ENCODE results near the gene DNAJC2.
"Not testable (repeated sequence)": the region's sequence is repeated elsewhere in the genome, so short reads cannot be mapped to it uniquely, and the experiment has no call there.

The DNAJC2 gene

DNA sequence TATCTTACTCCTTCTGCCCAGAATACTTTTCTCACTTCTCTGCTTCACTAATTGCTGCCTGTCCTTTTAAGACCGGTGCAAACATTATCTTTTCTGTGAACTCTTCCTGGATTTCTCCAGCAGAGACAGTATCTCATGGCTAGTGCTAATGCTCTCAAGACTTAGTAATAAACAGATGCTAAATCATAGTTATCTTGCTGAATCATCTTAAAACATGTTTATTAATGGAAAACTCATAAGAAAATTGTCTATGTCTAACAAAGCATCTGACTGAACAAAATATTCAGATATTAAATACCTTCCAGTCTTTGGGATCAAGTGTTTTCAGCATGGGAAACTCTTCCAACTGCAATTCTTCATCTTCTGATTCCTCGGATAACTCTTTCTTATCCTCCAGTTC is 3.1 kb downstream of the DNAJC2 start:
- no peak for DNase-seq

DNA sequence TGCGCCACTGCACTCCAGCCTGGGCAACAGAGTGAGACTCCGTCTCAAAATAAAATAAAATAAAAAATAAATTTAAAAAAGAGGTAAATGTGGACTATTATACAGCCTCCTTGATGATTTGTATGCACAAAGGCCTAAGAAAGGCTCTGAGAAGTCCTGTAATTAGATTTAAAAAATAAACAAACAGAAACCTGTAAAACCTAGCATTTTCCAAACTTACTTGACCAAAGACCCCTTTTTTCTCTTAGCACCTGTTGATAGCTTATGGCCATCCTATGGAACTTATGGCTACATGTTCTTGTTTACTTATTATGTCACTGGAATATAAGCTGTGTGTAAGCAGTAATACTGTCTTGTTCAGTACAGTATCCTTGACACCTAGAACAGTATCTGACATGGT is 5.7 kb downstream of the DNAJC2 start:
- DNase-seq: no peak

DNA sequence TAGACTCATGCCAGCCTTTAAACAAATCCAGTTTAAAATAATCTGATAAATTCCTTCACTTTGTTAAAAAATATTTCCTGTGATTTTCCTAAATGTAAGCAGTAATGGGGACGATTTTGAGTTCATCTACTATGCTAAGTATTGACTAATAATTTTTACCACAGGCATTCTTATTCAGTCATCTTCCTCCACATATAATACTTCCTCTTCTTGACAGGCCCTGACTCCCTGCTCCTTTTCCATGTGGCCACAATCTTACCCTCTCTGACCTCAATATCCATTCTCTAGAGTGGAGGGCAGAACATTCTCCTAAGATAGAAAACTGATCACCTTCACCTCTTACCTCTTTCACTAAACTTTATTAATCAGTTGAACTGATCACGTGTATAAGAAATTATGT is 7.8 kb downstream of the DNAJC2 start:
- DNase-seq: no peak

DNA sequence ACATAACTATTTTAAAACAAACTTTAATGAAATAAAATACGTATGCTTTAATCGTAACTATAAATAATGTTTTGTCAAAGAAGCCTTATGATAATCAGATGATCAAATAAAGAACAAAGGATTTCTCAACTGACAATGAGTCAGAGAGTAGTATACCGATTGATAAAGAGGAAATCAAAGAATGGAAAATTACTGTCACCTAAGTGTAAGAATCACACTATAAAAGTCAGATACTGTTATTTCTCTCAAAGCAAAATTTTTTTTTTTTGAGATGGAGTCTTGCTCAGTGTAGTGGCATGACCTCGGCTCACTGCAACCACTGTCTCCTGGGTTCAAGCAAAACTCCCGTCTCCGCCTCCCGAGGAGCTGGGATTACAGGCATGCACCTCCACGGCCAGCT is 18.8 kb downstream of the DNAJC2 start:
- no peak for DNase-seq

DNA sequence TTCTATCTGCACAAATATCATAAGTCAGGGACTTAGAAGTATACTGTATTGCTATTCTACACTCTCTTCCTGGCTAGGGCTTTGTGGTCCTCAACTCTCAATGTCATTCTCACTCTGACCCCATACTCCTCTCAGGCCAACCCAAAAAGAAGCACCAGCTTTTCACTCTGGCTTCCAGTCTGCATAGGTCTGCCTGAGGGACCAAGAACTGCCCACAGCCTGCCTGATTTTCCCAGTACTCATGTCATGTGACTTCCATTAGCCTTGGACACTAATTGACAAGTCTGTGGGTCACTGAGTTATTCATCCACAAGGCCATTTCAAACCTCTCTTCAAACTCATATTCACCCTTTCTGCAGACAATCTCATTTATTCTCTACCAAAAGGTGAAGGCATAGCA is 27.6 kb downstream of the DNAJC2 start:
- no peak for DNase-seq

DNA sequence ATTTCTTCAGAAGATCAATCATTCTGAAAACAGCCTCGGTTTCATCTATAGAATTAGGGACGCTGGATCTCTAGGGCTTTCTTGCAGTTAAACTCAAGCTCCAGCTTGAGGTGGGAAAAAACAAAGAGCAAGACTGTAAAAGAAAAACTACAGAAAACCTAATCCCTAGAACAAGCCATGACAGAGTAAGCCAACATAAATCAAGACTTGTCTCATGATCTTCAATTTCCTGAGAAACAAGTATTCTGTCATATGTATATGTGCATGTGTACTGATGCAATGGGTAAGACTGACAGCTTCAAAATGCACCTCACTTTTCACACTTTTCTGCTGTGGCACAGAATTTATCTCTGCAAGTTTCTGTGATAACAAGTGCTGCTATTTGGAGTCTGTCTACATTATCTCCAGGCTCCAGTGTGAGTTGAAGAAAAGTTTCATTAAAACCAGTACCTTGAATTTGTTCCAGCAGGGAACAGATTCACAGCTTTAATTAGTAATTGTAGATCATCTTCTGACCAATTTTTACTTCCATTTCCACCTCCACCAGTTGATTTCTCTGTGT is 28.1 kb downstream of the DNAJC2 start:
- DNase-seq: no peak

DNA sequence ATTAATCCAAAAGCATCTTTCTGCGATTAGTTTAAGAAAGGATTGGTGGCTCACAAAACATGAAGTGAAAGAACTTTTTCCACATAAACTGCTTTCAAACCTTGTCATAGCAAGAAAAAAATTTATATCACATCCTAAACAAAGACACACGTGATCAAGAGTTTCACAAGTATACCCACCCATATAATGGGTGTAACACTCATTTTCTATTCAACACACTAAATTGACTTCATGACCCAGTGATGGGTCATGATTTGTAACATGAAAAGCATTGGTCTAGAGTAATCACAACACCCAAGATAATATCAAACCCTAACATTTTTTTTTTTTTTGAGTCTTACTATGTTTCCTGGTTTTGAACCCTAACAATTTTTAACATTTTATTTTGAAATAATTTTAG is 29.7 kb downstream of the DNAJC2 start:
- no peak for DNase-seq

DNA sequence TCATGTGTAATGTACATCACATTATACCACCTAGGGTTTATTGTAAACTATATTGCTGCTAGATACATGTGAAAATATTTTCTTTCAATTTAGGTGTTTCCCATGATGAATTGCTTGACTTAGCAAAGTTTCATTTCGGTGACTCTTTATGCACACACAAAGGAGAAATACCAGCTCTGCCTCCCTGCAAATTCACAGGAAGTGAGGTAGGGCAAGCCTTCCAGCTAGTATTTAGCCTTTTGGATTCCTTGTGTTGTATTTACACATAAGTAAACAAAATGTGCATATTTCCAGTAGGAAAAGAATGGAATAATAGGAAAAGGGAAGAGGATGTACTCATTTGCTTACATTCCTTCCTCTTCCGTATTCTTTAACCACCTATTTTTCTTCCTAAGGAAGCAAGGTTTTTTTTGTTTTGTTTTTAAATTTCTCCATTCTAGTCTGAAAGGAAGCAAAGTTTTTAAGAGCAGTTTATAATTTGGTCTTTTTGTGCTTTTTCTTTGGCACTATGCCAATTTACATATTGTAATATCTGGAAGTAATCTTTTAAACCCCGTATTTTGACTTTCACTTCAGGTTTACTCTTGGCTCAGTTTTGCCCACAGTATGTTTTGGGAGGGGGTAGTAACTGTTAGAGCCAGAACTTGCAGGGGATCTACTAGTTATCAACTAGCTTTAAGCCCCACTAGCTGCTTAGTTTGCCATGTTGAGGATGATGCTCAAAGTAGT is 36.9 kb downstream of the DNAJC2 start:
- DNase-seq: no peak

DNA sequence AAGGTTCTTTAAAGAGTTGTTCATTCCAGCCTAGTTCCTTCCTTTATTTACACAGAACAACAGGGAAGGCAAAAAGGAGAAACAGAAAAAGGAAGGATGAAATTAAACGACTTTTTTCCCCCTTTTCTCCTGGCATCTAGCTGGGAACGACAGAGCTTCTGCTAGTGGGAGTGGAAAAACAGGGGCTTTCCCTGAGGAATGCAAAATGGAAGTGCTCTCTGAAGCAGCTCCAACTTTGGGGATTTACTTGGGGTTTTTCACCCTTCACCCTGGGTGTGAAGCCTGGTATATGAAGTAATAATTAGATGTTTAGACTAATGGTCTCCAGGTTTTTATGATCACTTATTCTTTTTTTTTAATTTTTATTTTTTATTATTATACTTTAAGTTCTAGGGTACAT is 43.1 kb downstream of the DNAJC2 start:
- DNase-seq: no peak

DNA sequence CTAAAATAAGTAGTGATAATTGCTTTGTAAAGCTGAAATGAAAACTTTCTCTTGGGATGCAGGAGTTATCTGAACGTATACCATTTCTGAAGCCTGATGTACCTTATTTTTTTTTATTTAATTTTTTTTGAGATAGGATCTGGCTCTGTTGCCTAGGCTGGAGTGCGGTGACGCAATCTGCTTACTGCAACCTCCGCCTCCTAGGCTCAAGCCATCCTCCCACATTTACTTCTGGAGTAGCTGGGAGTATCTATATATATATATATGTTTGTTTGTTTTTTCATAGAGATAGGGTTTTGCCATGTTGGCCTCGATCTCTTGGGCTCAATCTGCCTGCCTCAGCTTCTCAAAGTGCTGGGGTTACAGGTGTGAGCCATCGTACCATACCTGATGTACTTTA is 44.9 kb downstream of the DNAJC2 start:
- DNase-seq: no peak

DNA sequence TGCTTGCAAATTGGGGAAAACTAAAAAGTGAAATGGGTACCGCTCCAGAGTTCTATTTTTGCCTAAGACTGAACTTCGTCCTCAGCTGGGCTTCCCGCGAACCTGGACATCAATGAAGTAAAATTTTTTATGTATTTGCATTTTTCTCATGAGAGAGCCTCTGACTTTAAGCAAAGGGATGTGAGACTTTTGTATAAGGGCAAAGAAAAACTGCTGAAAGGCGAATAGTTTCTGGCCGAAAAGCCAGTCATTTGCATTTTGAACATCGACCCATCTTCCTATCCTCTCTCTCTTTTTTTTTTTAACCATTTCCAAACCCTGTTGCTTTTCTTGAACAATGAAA is 46.8 kb downstream of the DNAJC2 start:
- no peak for DNase-seq

DNA sequence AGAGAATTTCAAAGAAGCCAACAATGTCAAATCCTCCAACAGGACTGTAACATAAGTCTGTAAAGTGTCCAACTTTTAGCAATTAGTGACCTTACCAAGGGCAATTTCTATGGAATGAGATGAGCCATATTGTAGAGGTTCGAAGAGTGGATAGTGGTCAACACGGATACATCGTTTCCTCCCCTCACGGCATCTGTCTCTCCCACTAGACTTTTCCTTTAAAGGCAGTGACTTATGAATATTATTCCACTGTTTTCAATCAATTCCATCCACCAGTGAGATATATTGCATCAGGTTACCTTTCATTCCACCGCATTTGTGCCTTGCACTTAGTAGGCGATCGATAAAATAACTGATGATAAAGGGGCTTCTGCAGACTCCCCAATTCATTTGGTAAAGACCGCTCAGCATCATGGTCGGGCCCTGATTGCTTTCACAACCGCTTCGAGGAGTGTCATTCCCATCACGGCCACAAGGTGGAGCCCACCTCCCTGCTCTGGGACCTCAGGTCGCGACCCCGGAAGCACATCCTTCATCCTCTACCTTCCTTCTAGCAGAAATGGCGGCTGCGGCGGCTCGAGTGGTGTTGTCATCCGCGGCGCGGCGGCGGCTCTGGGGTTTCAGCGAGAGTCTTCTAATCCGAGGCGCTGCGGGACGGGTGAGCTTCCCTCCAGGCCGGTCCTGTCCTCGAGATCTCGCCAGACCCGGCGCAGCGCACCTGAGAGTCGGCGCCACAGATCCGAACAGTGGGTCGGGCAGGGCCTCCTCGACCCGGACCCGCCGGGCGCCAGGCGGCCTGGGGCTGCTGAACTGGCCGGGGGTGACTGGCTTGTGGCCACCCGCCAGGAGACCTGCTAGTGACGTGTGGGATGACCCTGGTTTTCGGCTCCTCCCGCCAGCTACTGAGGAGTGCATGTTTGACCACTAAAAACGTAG is 47.4 kb downstream of the DNAJC2 start, which contains the start of gene PMPCB:
TSS of gene PMPCB (plus strand) at position 535 of the 936 bp plus-strand sequence. CDS start at position 560, 25 bp downstream.
- DNase-seq: peak; percentile 90 to 91

DNA sequence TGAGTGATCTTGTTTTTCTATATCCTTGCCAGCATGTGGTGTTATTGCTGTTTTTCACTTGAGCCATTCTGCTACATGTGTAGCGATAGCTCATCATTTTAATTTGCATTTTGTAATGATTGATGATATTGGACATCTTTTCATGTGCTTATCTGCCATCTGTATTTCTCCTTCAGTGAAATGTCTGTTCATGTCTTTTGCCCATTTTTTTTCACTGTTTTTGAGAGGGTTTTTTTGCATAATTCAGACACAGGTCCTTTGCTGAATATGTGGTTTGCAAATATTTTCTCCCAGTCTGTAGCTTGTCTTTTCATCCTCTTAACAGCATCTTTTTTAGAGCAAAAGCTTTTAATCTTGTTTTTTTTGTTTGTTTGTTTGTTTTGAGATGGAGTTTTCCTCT is 51.0 kb downstream of the DNAJC2 start:
- DNase-seq: no peak

DNA sequence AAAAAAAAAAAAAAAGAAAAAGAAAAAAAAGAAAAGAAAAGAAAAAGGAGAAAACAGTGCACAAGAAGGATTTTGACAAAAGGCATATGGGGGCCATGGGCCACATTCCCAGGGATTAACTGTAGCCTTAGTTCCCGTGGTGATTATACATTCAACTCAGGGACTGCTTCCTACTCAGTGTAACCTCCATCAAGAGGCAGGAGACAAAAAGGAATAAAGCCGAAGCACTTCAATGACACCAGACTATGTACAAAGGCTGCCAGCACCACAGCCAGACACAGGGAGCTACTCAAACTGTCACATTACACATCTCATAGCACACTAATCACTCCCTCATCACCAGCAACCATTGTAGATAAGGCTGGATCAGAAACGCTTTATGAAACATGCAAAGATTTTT is 52.4 kb downstream of the DNAJC2 start:
- DNase-seq: no peak

DNA sequence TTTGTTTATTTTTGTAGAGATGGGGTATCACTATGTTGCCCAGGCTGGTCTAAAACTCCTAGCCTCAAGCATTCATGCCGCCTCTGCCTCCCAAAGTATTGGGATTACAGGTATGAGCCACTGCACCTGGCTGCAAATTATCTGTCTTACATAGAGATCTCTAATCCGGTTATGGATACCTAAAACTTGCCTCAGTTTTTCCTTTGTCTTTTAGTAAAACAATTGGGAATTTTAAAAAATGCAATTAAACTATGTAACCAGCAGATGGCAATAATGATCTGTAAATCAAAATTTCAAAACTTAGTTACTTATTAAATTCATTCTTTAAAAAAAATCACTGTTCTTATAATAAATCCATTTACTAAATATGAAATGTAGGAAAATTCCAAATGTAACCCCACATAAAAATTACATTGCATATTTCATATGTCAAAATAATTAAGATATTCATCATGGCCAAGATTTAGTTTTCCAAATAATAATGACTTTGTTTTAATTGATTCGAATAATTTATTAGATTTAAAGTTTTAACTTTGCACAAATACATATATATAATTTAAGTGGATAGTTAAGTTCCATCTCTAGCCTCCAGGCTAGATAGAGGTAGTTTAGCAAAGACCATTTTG is 61.7 kb downstream of the DNAJC2 start:
- DNase-seq: not testable (repeated sequence)

DNA sequence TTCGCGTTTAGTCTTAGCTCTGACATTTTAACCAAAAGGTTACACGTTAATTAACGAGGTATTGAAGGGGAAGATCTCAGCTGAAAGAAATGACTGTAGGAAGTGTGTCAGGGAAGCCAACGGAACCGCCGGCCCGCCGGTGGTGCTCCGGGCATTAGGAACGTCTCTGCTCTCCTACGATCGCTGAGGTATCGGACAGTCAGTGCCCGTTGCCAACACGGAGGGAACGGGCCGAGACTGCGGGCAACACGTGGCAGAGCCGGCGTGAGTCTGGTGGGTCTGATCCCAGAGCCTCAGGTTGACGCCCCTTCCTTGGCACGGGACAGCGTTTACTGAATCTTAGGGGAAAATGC is 63.8 kb downstream of the DNAJC2 start:
- peak in 1 of 2 donors; percentile 15 for DNase-seq

DNA sequence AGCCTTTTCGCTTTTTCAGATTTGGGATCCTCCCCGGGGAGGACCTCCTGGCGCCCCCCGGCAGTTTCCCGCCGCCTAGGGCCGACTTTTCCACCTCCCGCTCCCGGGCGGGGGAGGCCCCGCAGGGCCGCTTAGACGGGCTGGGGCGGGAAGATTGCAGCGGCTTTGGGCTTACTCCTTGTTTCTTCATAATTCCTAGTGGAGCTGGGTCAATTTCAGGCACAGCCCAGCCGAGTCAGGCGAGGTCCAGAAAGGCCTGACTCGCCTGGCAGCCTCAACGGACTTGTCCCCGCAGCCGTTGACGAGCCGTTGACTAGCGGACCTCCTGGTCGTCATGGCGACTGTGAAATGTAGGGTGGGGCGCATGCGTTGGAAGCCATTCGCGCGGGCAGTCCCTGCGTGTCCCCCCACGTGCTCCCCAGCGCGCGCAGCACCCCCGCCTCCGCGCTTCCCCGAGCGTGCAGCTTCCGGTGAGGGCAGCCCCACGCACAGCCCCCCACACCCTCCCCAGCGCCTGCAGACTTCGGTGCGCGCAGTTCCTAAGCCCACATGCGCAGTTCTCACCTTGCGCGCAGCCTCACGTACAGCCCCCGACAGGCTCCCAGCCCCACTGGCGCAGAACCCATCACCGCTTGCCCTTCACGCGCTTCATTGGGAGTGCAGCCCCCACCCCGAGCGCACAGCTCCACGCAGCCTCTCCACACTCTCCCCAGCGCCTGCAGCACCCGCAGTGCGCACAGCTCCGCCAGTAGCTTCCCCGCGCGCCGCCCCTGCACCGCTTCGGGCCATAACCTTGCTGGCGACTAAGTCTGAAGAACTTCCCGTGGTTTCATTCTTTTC is 64.4 kb downstream of the DNAJC2 start:
- peak; percentile 69 to 70 for DNase-seq

DNA sequence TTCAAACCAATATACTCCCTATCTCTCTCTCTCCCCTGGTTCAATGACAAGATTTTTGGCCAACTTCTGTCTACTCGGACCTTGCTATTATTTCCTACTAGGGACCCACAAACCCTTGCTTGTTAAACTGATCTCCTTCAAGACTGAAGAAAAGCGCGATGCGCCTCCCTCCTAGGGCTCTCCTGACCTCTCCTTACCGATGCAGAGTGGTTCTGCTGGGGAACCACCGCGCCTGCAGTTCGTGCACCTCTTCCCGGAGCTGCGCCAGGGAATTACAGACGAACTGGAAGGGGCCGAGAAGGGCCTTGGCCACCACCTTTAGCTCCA is 65.0 kb downstream of the DNAJC2 start:
- DNase-seq: peak in 1 of 2 donors; percentile 14

DNA sequence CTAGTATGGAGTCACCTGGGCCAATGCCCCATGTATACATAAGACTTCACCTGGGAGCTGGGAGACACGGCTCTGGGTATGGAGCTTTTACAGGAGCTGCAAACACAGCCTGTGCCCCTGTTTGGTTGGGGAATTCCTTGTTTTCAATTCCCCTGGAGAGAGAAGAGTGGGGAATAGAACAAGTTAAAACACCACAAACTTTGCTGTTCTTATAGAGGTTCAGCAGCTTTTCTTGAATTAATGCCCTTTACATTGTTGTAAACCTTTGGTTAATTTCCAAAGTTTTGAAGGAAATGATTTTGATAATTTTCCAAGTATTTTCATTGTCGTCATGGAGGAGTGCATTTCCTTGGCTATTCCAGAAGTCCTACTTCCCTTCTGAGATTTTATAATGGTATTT is 66.4 kb downstream of the DNAJC2 start:
- DNase-seq: not testable (repeated sequence)

DNA sequence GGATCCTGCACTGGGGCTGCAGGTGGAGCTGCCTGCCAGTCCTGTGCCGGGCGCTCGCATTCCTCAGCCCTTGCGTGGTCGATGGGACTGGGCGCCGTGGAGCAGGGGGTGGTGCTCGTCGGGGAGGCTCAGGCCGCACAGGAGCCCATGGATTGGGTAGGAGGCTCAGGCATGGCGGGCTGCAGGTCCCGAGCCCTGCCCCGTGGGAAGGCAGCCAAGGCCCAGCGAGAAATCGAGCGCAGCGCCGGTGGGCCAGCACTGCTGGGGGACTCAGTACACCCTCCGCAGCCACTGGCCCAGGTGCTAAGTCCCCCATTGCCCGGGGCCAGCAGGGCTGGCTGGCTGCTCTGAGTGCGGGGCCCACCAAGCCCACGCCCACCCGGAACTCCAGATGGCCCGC is 69.7 kb downstream of the DNAJC2 start:
- DNase-seq: not testable (repeated sequence)

DNA sequence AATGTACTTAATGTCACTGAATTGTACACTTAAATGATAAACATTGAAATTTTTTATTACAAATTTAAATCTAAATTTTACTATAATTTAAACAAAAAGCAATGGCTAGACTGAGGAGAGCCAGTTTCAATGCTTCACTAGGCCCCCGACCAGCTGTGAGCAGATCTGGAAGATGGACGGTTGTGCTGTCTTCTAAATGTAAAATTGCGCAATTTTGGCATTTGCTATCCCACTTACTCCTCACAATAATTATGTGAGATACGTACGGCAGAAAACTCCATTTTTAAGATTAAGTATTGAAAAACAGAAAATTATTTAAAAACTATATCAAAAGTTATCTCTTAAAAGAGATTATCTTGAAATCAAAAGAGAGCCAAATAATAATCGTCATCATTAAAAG is 71.2 kb downstream of the DNAJC2 start:
- DNase-seq: not testable (repeated sequence)

DNA sequence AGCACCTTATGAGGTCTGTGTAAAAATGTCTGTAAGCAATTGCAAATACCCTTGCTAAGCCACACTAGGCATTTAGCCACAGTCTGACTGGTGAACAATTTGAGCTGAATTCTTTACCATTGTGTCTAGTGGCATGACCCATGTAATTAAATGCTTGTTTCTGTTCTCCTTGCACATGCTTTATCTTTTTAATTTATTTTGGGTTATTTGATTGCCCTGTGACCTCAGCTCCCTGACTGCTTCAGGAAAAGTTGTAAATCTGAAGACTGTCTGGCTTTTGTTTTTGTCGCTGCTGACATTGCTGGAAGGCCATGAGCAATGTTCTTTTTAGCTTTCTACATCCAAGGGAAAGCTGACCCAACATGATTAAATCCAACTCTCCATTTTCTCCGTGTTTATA is 78.3 kb downstream of the DNAJC2 start:
- DNase-seq: not testable (repeated sequence)

DNA sequence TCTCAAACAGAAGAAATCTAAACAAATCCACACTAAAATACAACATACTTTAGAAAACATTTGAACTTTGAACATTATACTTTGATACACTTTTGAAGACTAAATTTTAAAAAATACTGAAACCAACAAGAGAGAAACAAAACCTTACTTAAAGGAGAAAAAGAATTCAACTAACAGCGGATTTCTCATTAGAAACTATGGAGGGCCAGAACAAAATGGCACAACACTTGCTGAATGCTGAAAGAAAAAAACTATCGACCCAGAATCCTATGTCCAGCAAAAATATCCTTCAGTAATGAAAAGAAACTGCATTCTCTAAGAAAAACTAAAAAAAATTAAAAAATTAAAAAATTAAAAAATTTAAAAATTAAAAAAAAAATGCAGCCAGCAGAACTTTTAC is 80.5 kb downstream of the DNAJC2 start:
- DNase-seq: not testable (repeated sequence)
